ENCODE results near the gene ETF1.

Gene ETF1

GRCh38 chr5:138575194-138576015 lies 32.4 kb upstream of the ETF1 start, which contains the start of gene HSPA9:
TSS of gene HSPA9 (minus strand) at chr5:138575401. CDS start at chr5:138575318, 83 bp downstream.
- peak; percentile 57; the same call in 1 of the 2 replicates for TF ChIP-seq FOXM1 (IDR thresholded peaks at IDR 0.05; ENCODE audit: borderline replicate concordance, low read depth)
- peak; percentile 85 for TF ChIP-seq TAF1 (IDR thresholded peaks at IDR 0.05; ENCODE audit: low read depth)
- TF ChIP-seq YY1 (IDR thresholded peaks at IDR 0.05; ENCODE audit: low read depth) = peak; percentile 95
- TF ChIP-seq TEAD4 (IDR thresholded peaks at IDR 0.05) = peak; percentile 20; the same call in 1 of the 2 replicates
- no peak for TF ChIP-seq RAD21 (IDR thresholded peaks at IDR 0.05; ENCODE audit: low read depth)
- TF ChIP-seq EGR1 (IDR thresholded peaks at IDR 0.05) = no peak
- TF ChIP-seq NFIC (IDR thresholded peaks at IDR 0.05) = no peak
- peak; percentile 50 for TF ChIP-seq TCF12 (IDR thresholded peaks at IDR 0.05; ENCODE audit: low read depth)
- TF ChIP-seq USF1 (IDR thresholded peaks at IDR 0.05) = peak; percentile 92
- no peak for TF ChIP-seq ZBTB7A (IDR thresholded peaks at IDR 0.05; ENCODE audit: low read depth)
- 0 out of 2 replicates have a peak, but pooled peaks have one; percentile 13 for TF ChIP-seq REST (IDR thresholded peaks at IDR 0.05; ENCODE audit: low read depth)
- TF ChIP-seq EP300 (IDR thresholded peaks at IDR 0.05; ENCODE audit: borderline replicate concordance) = no peak
- TF ChIP-seq, protein P1, sequence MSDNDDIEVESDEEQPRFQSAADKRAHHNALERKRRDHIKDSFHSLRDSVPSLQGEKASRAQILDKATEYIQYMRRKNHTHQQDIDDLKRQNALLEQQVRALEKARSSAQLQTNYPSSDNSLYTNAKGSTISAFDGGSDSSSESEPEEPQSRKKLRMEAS (IDR thresholded peaks at IDR 0.05) = peak; percentile 98
- peak; percentile 63 for TF ChIP-seq CREB1 (IDR thresholded peaks at IDR 0.05; ENCODE audit: low read depth)
- TF ChIP-seq CEBPB (IDR thresholded peaks at IDR 0.05) = peak; percentile 81

DNA sequence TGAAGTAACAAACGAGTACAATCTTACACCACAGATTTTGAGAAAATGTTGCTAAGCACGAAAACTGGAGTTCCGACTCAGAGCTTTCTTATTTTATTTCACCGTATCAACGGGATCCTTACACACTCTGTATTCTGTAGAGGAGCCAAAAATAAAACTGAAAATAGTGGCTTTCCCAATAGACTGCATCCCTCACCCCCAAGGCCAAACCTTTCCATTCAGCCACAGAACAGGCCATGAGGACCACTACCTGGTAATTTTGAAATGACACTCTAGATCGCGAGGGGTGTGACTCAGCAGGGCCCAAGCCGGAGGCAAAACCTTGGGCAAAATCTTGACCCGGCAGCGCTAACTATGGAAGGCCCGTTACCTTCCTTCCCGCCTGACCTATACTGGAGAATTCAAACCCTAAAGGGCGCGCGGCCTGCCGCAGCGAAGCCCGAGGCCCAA lies 31.7 kb upstream of the ETF1 start:
- no peak for TF ChIP-seq ZBTB7A (IDR thresholded peaks at IDR 0.05; ENCODE audit: low read depth)
- no peak for TF ChIP-seq TEAD4 (IDR thresholded peaks at IDR 0.05)
- no peak for TF ChIP-seq CREB1 (IDR thresholded peaks at IDR 0.05; ENCODE audit: low read depth)
- no peak for TF ChIP-seq EP300 (IDR thresholded peaks at IDR 0.05; ENCODE audit: borderline replicate concordance)
- no peak for TF ChIP-seq FOXM1 (IDR thresholded peaks at IDR 0.05; ENCODE audit: borderline replicate concordance, low read depth)
- TF ChIP-seq RAD21 (IDR thresholded peaks at IDR 0.05; ENCODE audit: low read depth) = no peak
- no peak for TF ChIP-seq NFIC (IDR thresholded peaks at IDR 0.05)

- no peak for TF ChIP-seq RAD21 (IDR thresholded peaks at IDR 0.05; ENCODE audit: low read depth)
- TF ChIP-seq CEBPB (IDR thresholded peaks at IDR 0.05) = no peak
- TF ChIP-seq ZBTB7A (IDR thresholded peaks at IDR 0.05; ENCODE audit: low read depth) = no peak
- no peak for TF ChIP-seq CREB1 (IDR thresholded peaks at IDR 0.05; ENCODE audit: low read depth)
- no peak for TF ChIP-seq TAF1 (IDR thresholded peaks at IDR 0.05; ENCODE audit: low read depth)
- TF ChIP-seq EP300 (IDR thresholded peaks at IDR 0.05; ENCODE audit: borderline replicate concordance) = no peak
- TF ChIP-seq, protein P1 (IDR thresholded peaks at IDR 0.05) = no peak
- no peak for TF ChIP-seq USF1 (IDR thresholded peaks at IDR 0.05)
- no peak for TF ChIP-seq YY1 (IDR thresholded peaks at IDR 0.05; ENCODE audit: low read depth)
- no peak for TF ChIP-seq REST (IDR thresholded peaks at IDR 0.05; ENCODE audit: low read depth)
- TF ChIP-seq FOXM1 (IDR thresholded peaks at IDR 0.05; ENCODE audit: borderline replicate concordance, low read depth) = no peak
- no peak for TF ChIP-seq TCF12 (IDR thresholded peaks at IDR 0.05; ENCODE audit: low read depth)
- TF ChIP-seq EGR1 (IDR thresholded peaks at IDR 0.05) = no peak
- no peak for TF ChIP-seq TEAD4 (IDR thresholded peaks at IDR 0.05)
- no peak for TF ChIP-seq NFIC (IDR thresholded peaks at IDR 0.05)
Observed at GRCh38 chr5:138573949-138574670, 31.1 kb upstream of the ETF1 start.

- TF ChIP-seq YY1 (IDR thresholded peaks at IDR 0.05; ENCODE audit: low read depth) = no peak
- TF ChIP-seq TAF1 (IDR thresholded peaks at IDR 0.05; ENCODE audit: low read depth) = no peak
- TF ChIP-seq NFIC (IDR thresholded peaks at IDR 0.05) = no peak
- no peak for TF ChIP-seq ZBTB7A (IDR thresholded peaks at IDR 0.05; ENCODE audit: low read depth)
- TF ChIP-seq FOXM1 (IDR thresholded peaks at IDR 0.05; ENCODE audit: borderline replicate concordance, low read depth) = no peak
- TF ChIP-seq TEAD4 (IDR thresholded peaks at IDR 0.05) = no peak
- TF ChIP-seq, protein P1 (IDR thresholded peaks at IDR 0.05) = no peak
- no peak for TF ChIP-seq EP300 (IDR thresholded peaks at IDR 0.05; ENCODE audit: borderline replicate concordance)
- TF ChIP-seq TCF12 (IDR thresholded peaks at IDR 0.05; ENCODE audit: low read depth) = no peak
- TF ChIP-seq USF1 (IDR thresholded peaks at IDR 0.05) = no peak
- TF ChIP-seq CEBPB (IDR thresholded peaks at IDR 0.05) = no peak
- TF ChIP-seq EGR1 (IDR thresholded peaks at IDR 0.05) = no peak
- TF ChIP-seq CREB1 (IDR thresholded peaks at IDR 0.05; ENCODE audit: low read depth) = no peak
- no peak for TF ChIP-seq RAD21 (IDR thresholded peaks at IDR 0.05; ENCODE audit: low read depth)
- no peak for TF ChIP-seq REST (IDR thresholded peaks at IDR 0.05; ENCODE audit: low read depth)
Observed at GRCh38 chr5:138573223-138573622, 30.2 kb upstream of the ETF1 start.
